Measurements from ENCODE around the gene RIPK3.

The RIPK3 gene

GRCh38 chr14:24323341-24323740 lies 16.4 kb downstream of the RIPK3 start:
- TF ChIP-seq EZH2 (optimal IDR thresholded peaks at IDR 0.05; ENCODE audit: low read depth, low read length) (no peak), CTCF (IDR thresholded peaks at IDR 0.05; ENCODE audit: low read length) (no peak), EZH2phosphoT487 (IDR thresholded peaks at IDR 0.05; ENCODE audit: low read length) (no peak)
- Histone ChIP-seq H2AFZ (ENCODE audit: low read length) (no peak overlapping the region), H3K9me3 (replicated peaks; ENCODE audit: insufficient read depth, low read length) (no peaks in the 10 kb centered on the region), H4K20me1 (ENCODE audit: insufficient read depth, low read length) (no peaks in the 10 kb centered on the region), H3K9me2 (replicated peaks; ENCODE audit: insufficient read depth, low read length) (no peaks in the 10 kb centered on the region), H3K4me3 (ENCODE audit: low read length) (no peak overlapping the region), H3K27me3 (replicated peaks; ENCODE audit: insufficient read depth, low read length) (peaks cover 11% of the 10 kb centered on the region; the same call in 1 of the 2 replicates), H3K36me3 (replicated peaks; ENCODE audit: insufficient read depth, low read length) (no peaks in the 10 kb centered on the region), H3K4me1 (ENCODE audit: low read length) (no peaks in the 10 kb centered on the region), H3K9ac (ENCODE audit: low read length) (no peak overlapping the region), H3K27ac (ENCODE audit: low read length) (no peak overlapping the region), H3F3A (ENCODE audit: insufficient read depth, low read length) (no peaks in the 10 kb centered on the region; the same call in 1 of the 2 replicates), H3K79me2 (ENCODE audit: low read length) (no peaks in the 10 kb centered on the region), H3K4me2 (ENCODE audit: low read depth, low read length) (no peak overlapping the region)
- DNase-seq, result no peak

GRCh38 chr14:24322672-24323071 lies 17.1 kb downstream of the RIPK3 start:
- H3K27ac ChIP-seq (ENCODE audit: low read length), result no peak overlapping the region
- no peak overlapping the region for H2AFZ ChIP-seq (ENCODE audit: low read length)
- DNase-seq, result no peak
- no peaks in the 10 kb centered on the region for H3K9me3 ChIP-seq (replicated peaks; ENCODE audit: insufficient read depth, low read length)
- no peaks in the 10 kb centered on the region for H3K79me2 ChIP-seq (ENCODE audit: low read length)
- TF ChIP-seq EZH2 (optimal IDR thresholded peaks at IDR 0.05; ENCODE audit: low read depth, low read length) (no peak), CTCF (IDR thresholded peaks at IDR 0.05; ENCODE audit: low read length) (no peak), EZH2phosphoT487 (IDR thresholded peaks at IDR 0.05; ENCODE audit: low read length) (no peak)
- H3K36me3 ChIP-seq (replicated peaks; ENCODE audit: insufficient read depth, low read length), result no peaks in the 10 kb centered on the region
- H3F3A ChIP-seq (ENCODE audit: insufficient read depth, low read length), result no peaks in the 10 kb centered on the region; the same call in 1 of the 2 replicates
- no peak overlapping the region for H3K4me2 ChIP-seq (ENCODE audit: low read depth, low read length)
- H3K27me3 ChIP-seq (replicated peaks; ENCODE audit: insufficient read depth, low read length), result peaks cover 11% of the 10 kb centered on the region; the same call in 1 of the 2 replicates
- no peaks in the 10 kb centered on the region for H3K4me1 ChIP-seq (ENCODE audit: low read length)
- H3K9me2 ChIP-seq (replicated peaks; ENCODE audit: insufficient read depth, low read length), result no peaks in the 10 kb centered on the region
- H3K9ac ChIP-seq (ENCODE audit: low read length), result no peak overlapping the region
- H4K20me1 ChIP-seq (ENCODE audit: insufficient read depth, low read length), result no peaks in the 10 kb centered on the region
- H3K4me3 ChIP-seq (ENCODE audit: low read length), result no peak overlapping the region

GRCh38 chr14:24321212-24321975 lies 18.4 kb downstream of the RIPK3 start:
- Histone ChIP-seq H3K4me2 (ENCODE audit: low read depth, low read length) (peak overlapping the region; percentile 37; the same call in 1 of the 2 replicates), H3K79me2 (ENCODE audit: low read length) (no peaks in the 10 kb centered on the region), H3K4me1 (ENCODE audit: low read length) (no peaks in the 10 kb centered on the region), H3K9me2 (replicated peaks; ENCODE audit: insufficient read depth, low read length) (no peaks in the 10 kb centered on the region), H2AFZ (ENCODE audit: low read length) (no peak overlapping the region), H3K27me3 (replicated peaks; ENCODE audit: insufficient read depth, low read length) (peaks cover 11% of the 10 kb centered on the region; the same call in 1 of the 2 replicates), H4K20me1 (ENCODE audit: insufficient read depth, low read length) (no peaks in the 10 kb centered on the region), H3K9me3 (replicated peaks; ENCODE audit: insufficient read depth, low read length) (no peaks in the 10 kb centered on the region), H3K9ac (ENCODE audit: low read length) (no peak overlapping the region), H3K27ac (ENCODE audit: low read length) (no peak overlapping the region), H3K36me3 (replicated peaks; ENCODE audit: insufficient read depth, low read length) (no peaks in the 10 kb centered on the region), H3F3A (ENCODE audit: insufficient read depth, low read length) (no peaks in the 10 kb centered on the region; the same call in 1 of the 2 replicates), H3K4me3 (ENCODE audit: low read length) (no peak overlapping the region)
- DNase-seq, result peak; percentile 30
- no peak for TF ChIP-seq EZH2 (optimal IDR thresholded peaks at IDR 0.05; ENCODE audit: low read depth, low read length)
- TF ChIP-seq EZH2phosphoT487 (IDR thresholded peaks at IDR 0.05; ENCODE audit: low read length), result no peak
